Right lobe of liver (tissue), 4 donors: ENCODE results near the gene SLC45A1.

ENCODE experiments used
- CTCF ChIP-seq, 4 donors: fragments of 200-600 bp in 3 of 4; fragments of 450-650 bp in 1 of 4; IDR thresholded peaks; one replicate each; pipeline versions ENCODE4 v1.5.1 to v1.8.0; 2016 to 2022; ENCODE audit warnings: antibody characterized with exemption in 4 of 4, mild to moderate bottlenecking in 2 of 4
- POLR2A ChIP-seq: fragments of 450-650 bp; IDR thresholded peaks from one replicate; pipeline ENCODE4 v1.6.1; 2017; ENCODE audit warnings: antibody characterized with exemption, mild to moderate bottlenecking
- donor health status: DM: no; HTN: no; CAD: no.
- donor health status: DM: no; HTN: no; CAD: no.
- donor health status: DM: no; HTN: yes; CAD: no.

- no peak for TF ChIP-seq CTCF (IDR thresholded peaks at IDR 0.05)
- no peak for TF ChIP-seq POLR2A
Measured at GRCh38 chr1:8386247-8386646, 68.3 kb downstream of the SLC45A1 start.
